Cardiac fibroblast (primary cell): ENCODE data around the gene IRF2BPL.

ENCODE experiments used
- DNase-seq, 2 donors: peaks; one replicate each; pipeline versions ENCODE4 v3.0.0 to v3.0.0-alpha.2; 2010; ENCODE audit warnings: low read depth in 2 of 2
- H3K4me3 ChIP-seq, 2 donors: replicated peaks in 1 of 2; 1 replicate in 1 of 2; 2 replicates in 1 of 2; pipeline ENCODE4 v1.5.1; 2011; ENCODE audit warnings: low read depth in 2 of 2, low read length in 2 of 2, mild to moderate bottlenecking in 2 of 2, moderate library complexity in 1 of 2
- CTCF ChIP-seq: IDR thresholded peaks from one replicate; pipeline ENCODE4 v1.5.1; 2011; ENCODE audit warnings: low read depth, mild to moderate bottlenecking, low read length, inconsistent platforms

IRF2BPL gene

GRCh38 chr14:77068517-77069200 lies 40.2 kb upstream of the IRF2BPL start:
- no peak for TF ChIP-seq CTCF
- no peak overlapping the region for H3K4me3 ChIP-seq
- DNase-seq = no peak

GRCh38 chr14:77067632-77068516 lies 39.4 kb upstream of the IRF2BPL start:
- TF ChIP-seq CTCF = peak; percentile 91
- no peak overlapping the region for H3K4me3 ChIP-seq
- peak; percentile 65 to 74 for DNase-seq

GRCh38 chr14:77066578-77067172 lies 38.2 kb upstream of the IRF2BPL start:
- peak in 1 of 2 donors; percentile 55 for DNase-seq
- TF ChIP-seq CTCF = no peak
- no peak overlapping the region for H3K4me3 ChIP-seq

GRCh38 chr14:77065851-77066577 lies 37.5 kb upstream of the IRF2BPL start:
- no peak for TF ChIP-seq CTCF

DNA sequence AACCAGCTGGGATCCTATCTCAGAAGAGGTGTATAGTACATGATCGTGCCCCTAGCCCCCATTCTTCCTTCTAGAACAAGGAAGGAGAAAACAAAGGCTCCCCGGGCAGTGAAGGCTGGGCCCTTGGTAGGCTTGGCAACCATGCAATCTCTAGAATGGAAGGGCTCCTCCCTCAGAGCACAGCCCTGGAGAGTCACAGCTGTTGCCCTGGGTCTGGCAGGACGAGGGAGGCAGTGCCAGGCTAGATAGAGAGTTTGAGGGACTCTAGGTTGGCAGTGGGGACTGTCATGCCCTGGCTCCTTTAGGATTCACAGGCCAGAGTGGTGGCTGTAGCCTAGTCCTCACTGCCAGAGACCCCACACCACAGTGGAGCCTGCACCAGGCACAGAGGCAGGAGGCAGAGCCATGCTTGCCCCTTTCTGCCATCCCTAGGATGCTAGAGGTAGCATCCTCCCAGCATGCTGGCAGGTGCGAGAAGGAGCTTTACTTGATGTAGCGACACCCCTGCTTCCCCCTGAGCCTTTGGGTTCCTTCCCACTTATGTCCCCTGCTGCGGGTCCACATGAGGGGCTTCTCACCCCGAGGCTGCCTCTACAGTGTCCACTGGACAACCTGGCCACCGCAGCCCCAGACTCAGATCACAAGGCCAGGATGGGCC lies 36.1 kb upstream of the IRF2BPL start:
- no peak for TF ChIP-seq CTCF
- no peak for DNase-seq
- H3K4me3 ChIP-seq = no peak overlapping the region

More at GRCh38 chr14:77065851-77066577, 37.5 kb upstream of the IRF2BPL start:
- no peak overlapping the region for H3K4me3 ChIP-seq
- no peak for DNase-seq
